A673 (cell line): ENCODE data around the gene DNAH2. TPM values are rescaled to one million over a fixed set of nuclear protein-coding genes. Genes with fewer than 3 reads are reported as not detected.

Experiments
- BruUV-seq: library from RNA; stranded (reverse); fragments of 400-500 nt; replicated peaks from 2 replicates; lab custom pipeline; 2021; lab: Mats Ljungman, UMichigan
- CTCF ChIA-PET: fragments of 300-600 bp; sonication (Branson Sonifier 250); formaldehyde crosslinking; loops from one replicate; lab custom pipeline; 2022; ENCODE audit warnings: antibody characterized with exemption; lab: Charles Lee
- POLR2A ChIA-PET: fragments of 300-600 bp; sonication (Branson Sonifier 250); formaldehyde crosslinking; loops from one replicate; lab custom pipeline; 2022; ENCODE audit warnings: antibody characterized with exemption; ENCODE audit not compliant: low non-redundant PET; lab: Charles Lee
- DNase-seq: peaks from one replicate; pipeline ENCODE4 v3.0.0-alpha.2; 2015; ENCODE audit warnings: low spot score
- H3K27ac ChIP-seq: fragments of 200-600 bp; sonication (generic); 2 replicates; pipeline ENCODE4 v1.5.1; 2016; ENCODE audit warnings: mixed run types, low read depth, mild to moderate bottlenecking, mixed read lengths, antibody characterized with exemption, low read length; ENCODE audit not compliant: poor library complexity, severe bottlenecking
- H3K27me3 ChIP-seq: fragments of 200-600 bp; sonication (generic); replicated peaks from 2 replicates; pipeline ENCODE4 v1.6.1; 2017; ENCODE audit warnings: mixed run types, low read depth, mild to moderate bottlenecking, mixed read lengths, antibody characterized with exemption, low read length; ENCODE audit not compliant: insufficient read depth, poor library complexity
- H3K36me3 ChIP-seq: fragments of 200-600 bp; sonication (generic); 2 replicates; pipeline ENCODE4 v1.6.1; 2016; ENCODE audit warnings: mixed run types, mild to moderate bottlenecking, mixed read lengths, antibody characterized with exemption, low read length; ENCODE audit not compliant: insufficient read depth, poor library complexity, severe bottlenecking
- H3K4me1 ChIP-seq: fragments of 200-600 bp; sonication (generic); 2 replicates; pipeline ENCODE4 v1.6.1; 2017; ENCODE audit warnings: mixed run types, mild to moderate bottlenecking, mixed read lengths, antibody characterized with exemption, low read length; ENCODE audit not compliant: insufficient read depth, poor library complexity, severe bottlenecking
- H3K4me3 ChIP-seq: fragments of 200-600 bp; sonication (generic); 2 replicates; pipeline ENCODE4 v1.5.1; 2016; ENCODE audit warnings: low read depth, mixed run types, mild to moderate bottlenecking, mixed read lengths, low read length; ENCODE audit not compliant: poor library complexity, severe bottlenecking
- H3K9me3 ChIP-seq: fragments of 200-600 bp; sonication (generic); 2 replicates; pipeline ENCODE4 v1.6.1; 2016; ENCODE audit warnings: mixed run types, low read depth, mild to moderate bottlenecking, mixed read lengths, antibody characterized with exemption, low read length; ENCODE audit not compliant: poor library complexity, severe bottlenecking
- CTCF ChIP-seq: fragments of 300-800, 200-600 bp; sonication (generic); conservative IDR thresholded peaks from 2 replicates; pipeline ENCODE4 v1.5.1; 2017; ENCODE audit warnings: low read depth, mild to moderate bottlenecking, antibody characterized with exemption, low read length, moderate library complexity, mixed read lengths
- EZH2 ChIP-seq: fragments of 200-600 bp; sonication (generic); IDR thresholded peaks from 2 replicates; pipeline ENCODE4 v1.6.1; 2017; ENCODE audit warnings: borderline replicate concordance, low read depth, mild to moderate bottlenecking, mixed read lengths, antibody characterized with exemption, low read length; ENCODE audit not compliant: poor library complexity, severe bottlenecking
- intact Hi-C: fragments of 100-400 bp; cut with micrococcal nuclease; formaldehyde crosslinking; loops from one replicate; pipeline ENCODE4 v1.10.0; 2022; ENCODE audit not compliant: unreplicated experiment
- total RNA-seq: library from RNA; stranded (reverse); gene quantifications from 2 replicates; pipeline ENCODE4 v1.2.3, GENCODE V29; 2021

Gene DNAH2
- total RNA-seq, 1 experiment from 2014 or later, result 0.15 TPM

- intact Hi-C loops, result no loop called here
- H3K9me3 ChIP-seq, result peaks cover 5% of the 10 kb centered on the region
- CTCF ChIA-PET, result no interaction called here
Observed at GRCh38 chr17:7674934-7675333, 42.6 kb upstream of the DNAH2 start.

GRCh38 chr17:7676533-7676932, 41.0 kb upstream of the DNAH2 start:
- no peak overlapping the region for H3K27ac ChIP-seq
- H3K36me3 ChIP-seq, result peaks cover 42% of the 10 kb centered on the region
- H3K4me1 ChIP-seq, result no peaks in the 10 kb centered on the region
- CTCF ChIA-PET, result no interaction called here
- H3K4me3 ChIP-seq, result no peak overlapping the region
- peaks cover 5% of the 10 kb centered on the region for H3K9me3 ChIP-seq
- TF ChIP-seq EZH2, result no peak
- TF ChIP-seq CTCF, result no peak
- DNase-seq, result no peak
- no TSS peak for BruUV-seq
- POLR2A ChIA-PET, result no interaction called here
- intact Hi-C loops, result no loop called here
- no peaks in the 10 kb centered on the region for H3K27me3 ChIP-seq

More at GRCh38 chr17:7674934-7675333, 42.6 kb upstream of the DNAH2 start:
- POLR2A ChIA-PET, result no interaction called here
- H3K27me3 ChIP-seq, result no peaks in the 10 kb centered on the region
- BruUV-seq, result no TSS peak
- no peak overlapping the region for H3K27ac ChIP-seq
- H3K4me3 ChIP-seq, result no peak overlapping the region
- TF ChIP-seq EZH2, result no peak
- DNase-seq, result no peak
- H3K36me3 ChIP-seq, result peaks cover 57% of the 10 kb centered on the region
- H3K4me1 ChIP-seq, result no peaks in the 10 kb centered on the region

DNA sequence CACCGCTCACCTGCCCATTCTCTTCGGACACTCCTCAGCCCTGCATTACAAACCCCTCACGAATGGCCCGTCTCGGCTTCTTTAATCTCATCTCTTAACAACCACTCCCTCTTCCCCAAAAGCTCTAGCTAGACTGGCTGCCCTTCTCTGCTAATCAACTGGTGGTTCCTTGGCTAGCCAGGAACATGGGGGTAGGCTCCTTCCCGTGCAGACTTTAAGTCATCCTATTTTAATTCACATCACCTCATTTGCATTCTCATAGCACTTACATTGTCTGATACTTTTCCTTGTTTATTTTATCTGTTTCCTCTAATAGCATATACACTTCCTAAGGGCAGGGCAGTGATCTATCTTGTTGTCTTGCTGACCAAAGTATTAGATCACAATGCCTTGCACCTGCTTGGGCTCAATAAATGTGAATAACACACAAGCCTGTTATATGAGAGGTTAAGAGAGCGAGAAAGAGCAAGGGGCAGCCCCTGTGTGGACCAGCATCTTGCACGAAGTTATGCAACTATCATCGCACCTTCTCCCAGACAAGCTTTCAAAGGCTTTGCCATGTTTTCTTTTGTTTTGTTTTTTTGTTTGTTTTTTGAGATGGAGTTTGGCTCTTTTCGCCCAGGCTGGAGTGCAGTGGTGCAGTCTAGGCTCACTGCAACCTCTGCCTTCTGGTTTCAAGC, 40.0 kb upstream of the DNAH2 start:
- Histone ChIP-seq H3K4me1 (no peaks in the 10 kb centered on the region), H3K9me3 (peaks cover 5% of the 10 kb centered on the region), H3K27me3 (no peaks in the 10 kb centered on the region), H3K27ac (no peak overlapping the region), H3K36me3 (peaks cover 33% of the 10 kb centered on the region), H3K4me3 (no peak overlapping the region)
- no peak for DNase-seq
- ChIA-PET POLR2A (no interaction called here), CTCF (no interaction called here)
- BruUV-seq, result no TSS peak
- intact Hi-C loops, result no loop called here
- TF ChIP-seq CTCF, result no peak
- no peak for TF ChIP-seq EZH2
